Mesenchymal stem cell (in vitro differentiated cells and primary cell): Measurements from ENCODE around the gene FRMD4B.

Experiments
- DNase-seq: peaks from one replicate; pipeline ENCODE4 v3.0.0-alpha.2; 2013
- H2AFZ ChIP-seq: one replicate; pipeline ENCODE4 v1.6.1; 2013; ENCODE audit warnings: low read depth, mild to moderate bottlenecking, control low read depth, inconsistent platforms, low read length, moderate library complexity
- H2AK5ac ChIP-seq: 2 replicates; pipeline ENCODE4 v1.6.1; 2013; ENCODE audit warnings: low read length, moderate library complexity, mild to moderate bottlenecking, inconsistent platforms; ENCODE audit not compliant: severe bottlenecking
- H2BK120ac ChIP-seq: one replicate; pipeline ENCODE4 v1.6.1; 2013; ENCODE audit warnings: low read depth, mild to moderate bottlenecking, inconsistent platforms, low read length, moderate library complexity
- H2BK12ac ChIP-seq, 2 experiments: one replicate each; pipeline ENCODE4 v1.6.1; 2013; ENCODE audit warnings: inconsistent platforms in 2 of 2, low read length in 2 of 2, mild to moderate bottlenecking in 2 of 2, moderate library complexity in 2 of 2, control low read depth in 1 of 2
- H2BK15ac ChIP-seq: one replicate; pipeline ENCODE4 v1.6.1; 2013; ENCODE audit warnings: mild to moderate bottlenecking, low read depth, inconsistent platforms; ENCODE audit not compliant: poor library complexity, severe bottlenecking
- H2BK5ac ChIP-seq: 2 replicates; pipeline ENCODE4 v1.6.1; 2013; ENCODE audit warnings: low read depth, mild to moderate bottlenecking, low read length, control low read depth, inconsistent platforms; ENCODE audit not compliant: poor library complexity, severe bottlenecking
- H3K14ac ChIP-seq, 2 experiments: one replicate each; pipeline ENCODE4 v1.6.1; 2013; ENCODE audit warnings: inconsistent platforms in 2 of 2, low read length in 2 of 2, control low read depth in 1 of 2, mild to moderate bottlenecking in 1 of 2, moderate library complexity in 1 of 2
- H3K18ac ChIP-seq, 2 experiments: one replicate each; pipeline ENCODE4 v1.6.1; 2013; ENCODE audit warnings: inconsistent platforms in 2 of 2, low read length in 2 of 2, control low read depth in 1 of 2, low read depth in 1 of 2, mild to moderate bottlenecking in 1 of 2
- H3K23ac ChIP-seq, 2 experiments: one replicate each; pipeline ENCODE4 v1.6.1; 2013; ENCODE audit warnings: inconsistent platforms in 2 of 2, low read length in 2 of 2, mild to moderate bottlenecking in 2 of 2, moderate library complexity in 2 of 2, control low read depth in 1 of 2
- H3K27ac ChIP-seq: 2 replicates; pipeline ENCODE4 v1.5.1; 2013; ENCODE audit warnings: mild to moderate bottlenecking, moderate library complexity, low read length, control low read depth, inconsistent platforms; ENCODE audit not compliant: poor library complexity, severe bottlenecking
- H3K27me3 ChIP-seq, 2 experiments: 2 replicates each; pipeline versions ENCODE4 v1.6.1 to v1.7.0; 2013; ENCODE audit warnings: low read length in 2 of 2, mild to moderate bottlenecking in 2 of 2, moderate library complexity in 2 of 2, control low read depth in 1 of 2, inconsistent platforms in 1 of 2; ENCODE audit not compliant: control insufficient read depth in 1 of 2, insufficient read depth in 1 of 2
- H3K36me3 ChIP-seq, 2 experiments: 2 replicates each; pipeline versions ENCODE4 v1.6.1 to v1.7.0; 2013; ENCODE audit warnings: low read length in 2 of 2, control low read depth in 1 of 2, inconsistent platforms in 1 of 2, low read depth in 1 of 2, mild to moderate bottlenecking in 1 of 2; ENCODE audit not compliant: insufficient read depth in 2 of 2, control insufficient read depth in 1 of 2
- H3K4ac ChIP-seq, 2 experiments: one replicate each; pipeline ENCODE4 v1.6.1; 2013; ENCODE audit warnings: inconsistent platforms in 2 of 2, low read length in 2 of 2, mild to moderate bottlenecking in 2 of 2, moderate library complexity in 2 of 2, control low read depth in 1 of 2, low read depth in 1 of 2
- H3K4me1 ChIP-seq: 2 replicates; pipeline ENCODE4 v1.6.1; 2013; ENCODE audit warnings: low read depth, low read length, control low read depth; ENCODE audit not compliant: control insufficient read depth, insufficient read depth
- H3K4me2 ChIP-seq: 2 replicates; pipeline ENCODE4 v1.6.1; 2013; ENCODE audit warnings: low read length, mild to moderate bottlenecking, inconsistent platforms; ENCODE audit not compliant: poor library complexity, severe bottlenecking
- H3K4me3 ChIP-seq, 2 experiments: 2 replicates each; pipeline versions ENCODE4 v1.5.1 to v1.7.0; 2013; ENCODE audit warnings: low read length in 2 of 2, mild to moderate bottlenecking in 2 of 2, control low read depth in 1 of 2, low read depth in 1 of 2; ENCODE audit not compliant: insufficient read depth in 1 of 2
- H3K79me1 ChIP-seq: replicated peaks from 2 replicates; pipeline ENCODE4 v1.6.1; 2013; ENCODE audit warnings: mild to moderate bottlenecking, control low read depth, low read length, inconsistent platforms; ENCODE audit not compliant: poor library complexity, severe bottlenecking
- H3K9ac ChIP-seq: 2 replicates; pipeline ENCODE4 v1.7.0; 2013; ENCODE audit warnings: mild to moderate bottlenecking, low read length, moderate library complexity
- H3K9me3 ChIP-seq: 2 replicates; pipeline ENCODE4 v1.7.0; 2013; ENCODE audit warnings: mild to moderate bottlenecking, low read length; ENCODE audit not compliant: control insufficient read depth
- H4K8ac ChIP-seq: one replicate; pipeline ENCODE4 v1.6.1; 2013; ENCODE audit warnings: inconsistent platforms, mild to moderate bottlenecking, low read length, moderate library complexity
- H4K91ac ChIP-seq: one replicate; pipeline ENCODE4 v1.6.1; 2013; ENCODE audit warnings: mild to moderate bottlenecking, low read length, inconsistent platforms
- WGBS: methylation state at CpG from one replicate; pipeline ENCODE4 v1.1.7; 2013; ENCODE audit warnings: mixed read lengths; 5-methylcytosine and 5-hydroxymethylcytosine counted together

Gene FRMD4B

DNA sequence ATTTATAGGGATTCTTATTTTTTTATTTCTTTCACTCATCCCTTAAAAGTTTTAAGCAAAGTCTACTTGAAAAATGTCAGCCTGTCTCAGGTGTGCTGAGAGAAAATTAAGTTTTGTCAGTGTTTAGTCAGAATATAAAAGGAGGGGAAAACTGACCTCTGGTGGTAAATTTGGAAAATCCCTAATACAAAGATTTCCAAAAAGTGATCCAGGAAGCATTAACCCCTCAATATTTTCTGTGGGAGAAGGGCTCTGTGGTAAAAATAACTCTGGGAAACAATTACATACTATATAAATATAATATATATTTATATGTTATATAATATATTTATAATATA lies 41.0 kb upstream of the FRMD4B start:
- no peak overlapping the region for H3K4me2 ChIP-seq
- no peak overlapping the region for H3K23ac ChIP-seq
- no peak for DNase-seq

DNA sequence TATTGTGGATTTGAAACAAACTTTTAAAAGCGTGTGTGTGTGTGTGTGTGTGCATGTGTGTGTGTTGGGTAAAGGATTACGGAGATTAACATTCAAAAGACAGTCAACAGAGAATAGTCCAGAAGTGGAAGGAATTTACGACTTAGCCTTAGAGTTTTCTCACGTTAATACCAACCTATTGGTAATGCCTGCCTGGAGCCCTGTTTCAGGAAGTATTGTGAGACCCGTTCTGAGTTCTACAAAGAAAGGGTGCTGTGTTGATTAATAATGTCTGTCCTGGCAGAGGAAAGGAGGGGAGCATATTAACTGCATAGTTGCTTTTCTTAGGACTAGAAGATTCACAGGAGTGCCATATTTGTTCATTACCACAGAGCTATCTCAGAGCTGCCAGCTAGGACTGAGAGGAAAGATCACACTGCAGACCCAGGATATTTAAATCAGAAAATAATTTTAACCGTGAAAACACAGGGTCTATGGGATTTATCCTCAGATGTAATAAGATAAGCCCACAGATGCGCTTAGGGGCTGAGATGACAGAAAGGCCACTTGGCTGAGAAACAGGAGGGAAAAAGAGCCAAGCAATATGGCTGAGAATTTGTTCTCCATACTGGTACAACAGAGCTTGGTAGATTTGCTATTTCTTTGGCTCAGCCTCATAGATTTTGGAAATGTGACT lies 40.5 kb upstream of the FRMD4B start:
- H2AK5ac ChIP-seq: no peak overlapping the region
- no peaks in the 10 kb centered on the region for H3K4me1 ChIP-seq
- no peak overlapping the region for H3K4me2 ChIP-seq
- no peaks in the 10 kb centered on the region for H3K79me1 ChIP-seq
- no peak overlapping the region for H2BK15ac ChIP-seq
- H2AFZ ChIP-seq: no peak overlapping the region
- H2BK12ac ChIP-seq: no peak overlapping the region
- no peak overlapping the region for H3K4ac ChIP-seq
- H3K36me3 ChIP-seq: no peaks in the 10 kb centered on the region
- no peak overlapping the region for H3K18ac ChIP-seq
- H3K23ac ChIP-seq: no peak overlapping the region
- DNase-seq: no peak
- no peaks in the 10 kb centered on the region for H3K27me3 ChIP-seq
- no peaks in the 10 kb centered on the region for H3K9me3 ChIP-seq
- H4K91ac ChIP-seq: no peak overlapping the region
- H3K9ac ChIP-seq: no peak overlapping the region
- no peak overlapping the region for H3K14ac ChIP-seq
- WGBS: 67% methylated on average over 7 of the region's 7 CpGs
- no peak overlapping the region for H2BK120ac ChIP-seq
- H3K27ac ChIP-seq: no peak overlapping the region
- no peak overlapping the region for H4K8ac ChIP-seq
- H3K4me3 ChIP-seq: no peak overlapping the region
- no peak overlapping the region for H2BK5ac ChIP-seq

More for the DNA sequence above, 41.0 kb upstream of the FRMD4B start:
- Histone ChIP-seq H4K8ac (no peak overlapping the region), H3K9me3 (no peaks in the 10 kb centered on the region), H2BK5ac (no peak overlapping the region), H2BK120ac (no peak overlapping the region), H3K4me1 (no peaks in the 10 kb centered on the region), H2BK12ac (no peak overlapping the region), H2BK15ac (no peak overlapping the region), H3K79me1 (no peaks in the 10 kb centered on the region), H3K9ac (no peak overlapping the region), H3K4me3 (no peak overlapping the region), H4K91ac (no peak overlapping the region), H3K36me3 (no peaks in the 10 kb centered on the region), H3K27ac (no peak overlapping the region), H3K18ac (no peak overlapping the region), H3K4ac (no peak overlapping the region), H3K14ac (no peak overlapping the region), H2AFZ (no peak overlapping the region), H3K27me3 (no peaks in the 10 kb centered on the region), H2AK5ac (no peak overlapping the region)

DNA sequence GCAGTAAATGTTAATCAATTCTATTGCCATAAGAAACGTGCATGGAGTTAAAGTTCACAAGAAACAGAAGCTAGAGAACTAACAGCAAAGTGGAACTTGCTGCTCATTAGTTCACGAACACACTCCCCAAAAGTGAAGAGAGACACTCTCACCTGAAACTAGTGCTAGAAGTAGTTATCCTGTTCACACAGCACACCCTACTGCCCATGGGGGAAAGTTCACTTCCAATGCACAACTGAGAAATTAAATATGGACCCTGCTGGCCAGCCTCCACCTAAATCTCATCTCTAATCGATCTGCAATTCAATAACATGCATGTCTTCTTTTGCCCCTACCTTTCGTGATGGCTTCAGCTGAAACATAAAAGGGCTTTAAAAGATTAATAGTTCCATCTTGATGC lies 39.4 kb upstream of the FRMD4B start:
- Histone ChIP-seq H3K4ac (no peak overlapping the region), H2BK5ac (no peak overlapping the region), H3K4me2 (no peak overlapping the region), H2AK5ac (no peak overlapping the region), H3K79me1 (no peaks in the 10 kb centered on the region), H3K14ac (no peak overlapping the region), H3K23ac (no peak overlapping the region), H3K27me3 (no peaks in the 10 kb centered on the region), H2BK15ac (no peak overlapping the region), H3K9ac (no peak overlapping the region), H4K91ac (no peak overlapping the region), H3K36me3 (no peaks in the 10 kb centered on the region), H3K27ac (no peak overlapping the region), H3K4me1 (peaks cover 2% of the 10 kb centered on the region), H4K8ac (no peak overlapping the region), H2BK120ac (no peak overlapping the region), H3K18ac (no peak overlapping the region), H2AFZ (no peak overlapping the region), H2BK12ac (no peak overlapping the region), H3K4me3 (no peak overlapping the region), H3K9me3 (no peaks in the 10 kb centered on the region)
- DNase-seq: peak; percentile 36
- WGBS: 46% methylated on average over 2 of the region's 4 CpGs

DNA sequence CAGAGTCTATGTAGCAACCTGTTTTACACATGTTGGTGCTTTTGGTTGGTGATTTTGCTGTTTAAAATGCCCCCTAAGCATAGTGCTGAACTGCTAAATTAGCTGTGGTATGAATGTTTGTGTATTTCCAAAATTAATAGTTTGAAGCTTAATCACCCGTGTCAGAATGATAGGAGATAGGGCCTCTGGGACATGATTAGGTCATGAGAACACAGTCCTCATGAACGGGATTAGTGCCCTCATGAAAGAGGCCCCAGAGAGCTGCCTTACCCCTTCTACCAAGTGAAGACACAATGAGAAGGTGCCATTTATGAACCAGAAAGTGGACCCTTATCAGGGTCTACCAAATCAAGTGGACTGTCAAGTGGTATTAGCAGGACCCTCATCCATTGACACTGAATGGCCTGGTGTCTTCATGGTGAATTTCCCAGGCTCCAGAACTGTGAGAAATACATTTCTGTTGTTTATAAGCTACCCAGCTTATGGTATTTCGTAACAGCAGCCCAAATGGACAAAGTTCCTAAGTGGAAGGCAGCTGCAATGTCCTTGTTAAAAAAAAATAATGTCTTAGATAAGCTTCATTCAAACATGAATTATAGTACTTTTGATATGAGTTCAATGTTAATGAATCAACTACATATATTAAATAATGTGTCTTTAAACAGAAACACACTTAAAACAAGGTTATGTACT lies 37.7 kb upstream of the FRMD4B start:
- Histone ChIP-seq H2BK120ac (no peak overlapping the region), H2AK5ac (no peak overlapping the region), H4K8ac (no peak overlapping the region), H2BK12ac (no peak overlapping the region), H3K27ac (no peak overlapping the region), H2AFZ (no peak overlapping the region), H3K4me3 (no peak overlapping the region), H3K27me3 (no peaks in the 10 kb centered on the region), H3K18ac (no peak overlapping the region), H2BK5ac (no peak overlapping the region), H3K9me3 (no peaks in the 10 kb centered on the region), H3K36me3 (no peaks in the 10 kb centered on the region), H3K79me1 (no peaks in the 10 kb centered on the region), H3K14ac (no peak overlapping the region), H3K4me2 (no peak overlapping the region), H4K91ac (no peak overlapping the region), H3K9ac (no peak overlapping the region), H2BK15ac (no peak overlapping the region), H3K23ac (no peak overlapping the region), H3K4ac (no peak overlapping the region), H3K4me1 (peaks cover 2% of the 10 kb centered on the region)
- WGBS: 79% methylated on average over 2 of the region's 3 CpGs
- DNase-seq: no peak
